ENCODE measurements around the gene SST. TPM values are rescaled to one million over a fixed set of nuclear protein-coding genes. Genes with fewer than 3 reads are reported as not detected.

The SST gene
- total RNA-seq, 1 experiment from 2014 or later: not detected

- H3K4me3 ChIP-seq (replicated peaks in 1 of 2; ENCODE audit: low read depth in 1 of 2, low read length in 2 of 2): no peak overlapping the region
- H3K9me3 ChIP-seq (ENCODE audit: control insufficient read depth in 1 of 2, insufficient read depth in 1 of 2, low read depth in 1 of 2, low read length in 2 of 2): no peaks in the 10 kb centered on the region
- no peaks in the 10 kb centered on the region for H3K4me1 ChIP-seq (ENCODE audit: control insufficient read depth in 1 of 2, insufficient read depth in 2 of 2, low read length in 2 of 2)
- no peaks in the 10 kb centered on the region for H3K36me3 ChIP-seq (ENCODE audit: control insufficient read depth in 1 of 2, insufficient read depth in 2 of 2, low read length in 2 of 2)
- no TSS peak for BruUV-seq (replicated peaks)
- no peak for DNase-seq (ENCODE audit: low read depth, low spot score)
- H3K9ac ChIP-seq (ENCODE audit: low read length): no peak overlapping the region
- H3K27ac ChIP-seq (ENCODE audit: low read depth, low read length): no peak overlapping the region
- intact Hi-C loops (cut with micrococcal nuclease): no loop called here
- ATAC-seq: no peak
- TF ChIP-seq JUND (IDR thresholded peaks at IDR 0.05) (no peak), RAD21 (IDR thresholded peaks at IDR 0.05; ENCODE audit: low read depth) (no peak), CEBPB (IDR thresholded peaks at IDR 0.05; ENCODE audit: low read depth) (no peak), EZH2phosphoT487 (IDR thresholded peaks at IDR 0.05; ENCODE audit: borderline replicate concordance) (no peak), CBX3 (IDR thresholded peaks at IDR 0.05; ENCODE audit: low read depth) (no peak), ATF3 (IDR thresholded peaks at IDR 0.05) (no peak), POLR2A (IDR thresholded peaks at IDR 0.05; ENCODE audit: borderline replicate concordance, extremely low read depth, insufficient read depth, insufficient read length) (no peak), ELF1 (IDR thresholded peaks at IDR 0.05; ENCODE audit: borderline replicate concordance, low read depth) (no peak), CTCF (IDR thresholded peaks at IDR 0.05 in 2 of 3, conservative IDR thresholded peaks at IDR 0.05 in 1 of 3; ENCODE audit: borderline replicate concordance in 1 of 3, insufficient read depth in 1 of 3, low read depth in 2 of 3, low read length in 2 of 3) (no peak), YY1 (IDR thresholded peaks at IDR 0.05; ENCODE audit: extremely low read depth, insufficient replicate concordance, low read depth, low read length) (no peak), ZNF274 (IDR thresholded peaks at IDR 0.05; ENCODE audit: low read depth, low read length) (no peak), MAX (IDR thresholded peaks at IDR 0.05) (no peak), POLR2AphosphoS5 (IDR thresholded peaks at IDR 0.05; ENCODE audit: low read depth, low read length) (no peak), EGR1 (IDR thresholded peaks at IDR 0.05; ENCODE audit: low read depth) (no peak), FOSL1 (IDR thresholded peaks at IDR 0.05; ENCODE audit: low read depth) (no peak), ZFX (IDR thresholded peaks at IDR 0.05) (no peak)
- TF ChIP-seq, protein P1, sequence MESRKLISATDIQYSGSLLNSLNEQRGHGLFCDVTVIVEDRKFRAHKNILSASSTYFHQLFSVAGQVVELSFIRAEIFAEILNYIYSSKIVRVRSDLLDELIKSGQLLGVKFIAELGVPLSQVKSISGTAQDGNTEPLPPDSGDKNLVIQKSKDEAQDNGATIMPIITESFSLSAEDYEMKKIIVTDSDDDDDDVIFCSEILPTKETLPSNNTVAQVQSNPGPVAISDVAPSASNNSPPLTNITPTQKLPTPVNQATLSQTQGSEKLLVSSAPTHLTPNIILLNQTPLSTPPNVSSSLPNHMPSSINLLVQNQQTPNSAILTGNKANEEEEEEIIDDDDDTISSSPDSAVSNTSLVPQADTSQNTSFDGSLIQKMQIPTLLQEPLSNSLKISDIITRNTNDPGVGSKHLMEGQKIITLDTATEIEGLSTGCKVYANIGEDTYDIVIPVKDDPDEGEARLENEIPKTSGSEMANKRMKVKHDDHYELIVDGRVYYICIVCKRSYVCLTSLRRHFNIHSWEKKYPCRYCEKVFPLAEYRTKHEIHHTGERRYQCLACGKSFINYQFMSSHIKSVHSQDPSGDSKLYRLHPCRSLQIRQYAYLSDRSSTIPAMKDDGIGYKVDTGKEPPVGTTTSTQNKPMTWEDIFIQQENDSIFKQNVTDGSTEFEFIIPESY (IDR thresholded peaks at IDR 0.05; ENCODE audit: extremely low read depth, insufficient replicate concordance, low read length): no peak
- 0 out of 2 replicates have a peak, but pooled peaks cover 7% of the 10 kb centered on the region for H3K27me3 ChIP-seq (ENCODE audit: insufficient read depth, low read length)
- POLR2A ChIA-PET: no interaction called here
- no peaks in the 10 kb centered on the region for H3K79me2 ChIP-seq (ENCODE audit: insufficient read depth, low read length)
- RAD21 ChIA-PET (ENCODE audit: low non-redundant PET in 1 of 2, low total read pairs in 2 of 2, uncharacterized antibody in 2 of 2, unreplicated experiment in 2 of 2): no interaction called here
- no peaks in the 10 kb centered on the region for H4K20me1 ChIP-seq (ENCODE audit: insufficient read depth)
- CTCF ChIA-PET: interaction anchor here (1.3 kb wide), 1 partner anchor 25 kb away, joined by 4 read pairs; no protein-coding TSS in a partner anchor
- no peak overlapping the region for H2AFZ ChIP-seq (ENCODE audit: low read depth, low read length, poor library complexity, severe bottlenecking)
- no peak overlapping the region for H3K4me2 ChIP-seq (ENCODE audit: low read length)
- H3K9me2 ChIP-seq (ENCODE audit: insufficient read depth): no peaks in the 10 kb centered on the region
These were observed 29.6 kb downstream of the SST start for GRCh38 chr3:187640569-187641059.
